Measurements from ENCODE around the gene VEPH1.

- no peak for TF ChIP-seq CTCF (IDR thresholded peaks at IDR 0.05)
- TF ChIP-seq REST (IDR thresholded peaks at IDR 0.05; ENCODE audit: insufficient read depth in 1 of 2, low read depth in 2 of 2, low read length in 1 of 2): no peak
- TF ChIP-seq POLR2AphosphoS5 (IDR thresholded peaks at IDR 0.05; ENCODE audit: low read depth, low read length): no peak
- no peak for TF ChIP-seq TCF7L2 (IDR thresholded peaks at IDR 0.05; ENCODE audit: low read depth, low read length)
- TF ChIP-seq SIN3A (IDR thresholded peaks at IDR 0.05; ENCODE audit: borderline replicate concordance, insufficient read depth, low read depth, low read length): no peak
Observed at GRCh38 chr3:157280354-157280753, 222.9 kb downstream of the VEPH1 start.
